Stomach smooth muscle (tissue), 2 donors: ENCODE data around the gene INPP5B.

Source experiments
- H3K27ac ChIP-seq: one replicate; pipeline ENCODE4 v1.7.0; 2013; ENCODE audit warnings: mild to moderate bottlenecking, low read length, inconsistent platforms
- H3K27me3 ChIP-seq, 2 donors: one replicate each; pipeline ENCODE4 v1.7.0; 2013; ENCODE audit warnings: low read length in 2 of 2; ENCODE audit not compliant: insufficient read depth in 2 of 2, control insufficient read depth in 1 of 2
- H3K36me3 ChIP-seq, 2 donors: one replicate each; pipeline ENCODE4 v1.7.0; 2013; ENCODE audit warnings: low read length in 2 of 2; ENCODE audit not compliant: control insufficient read depth in 2 of 2, insufficient read depth in 2 of 2
- H3K4me1 ChIP-seq: one replicate; pipeline ENCODE4 v1.7.0; 2013; ENCODE audit warnings: low read length; ENCODE audit not compliant: control insufficient read depth, insufficient read depth
- H3K4me3 ChIP-seq, 2 donors: one replicate each; pipeline ENCODE4 v1.7.0; 2013; ENCODE audit warnings: low read length in 2 of 2
- H3K9ac ChIP-seq, 2 donors: one replicate each; pipeline ENCODE4 v1.7.0; 2013; ENCODE audit warnings: low read length in 2 of 2, mild to moderate bottlenecking in 1 of 2
- H3K9me3 ChIP-seq, 2 donors: one replicate each; pipeline ENCODE4 v1.7.0; 2013; ENCODE audit warnings: low read length in 2 of 2; ENCODE audit not compliant: control insufficient read depth in 2 of 2
- donor health status: healthy.
- donor health status: Pancreatic carcinoma.

The INPP5B gene

GRCh38 chr1:37851782-37852210, 95.1 kb downstream of the INPP5B start:
- Histone ChIP-seq H3K36me3 (peaks cover 8 to 16% of the 10 kb centered on the region in 2 donors), H3K9ac (no peak overlapping the region), H3K27me3 (no peaks in the 10 kb centered on the region), H3K27ac (no peak overlapping the region), H3K4me1 (peaks cover 2% of the 10 kb centered on the region), H3K9me3 (no peaks in the 10 kb centered on the region), H3K4me3 (no peak overlapping the region)

DNA sequence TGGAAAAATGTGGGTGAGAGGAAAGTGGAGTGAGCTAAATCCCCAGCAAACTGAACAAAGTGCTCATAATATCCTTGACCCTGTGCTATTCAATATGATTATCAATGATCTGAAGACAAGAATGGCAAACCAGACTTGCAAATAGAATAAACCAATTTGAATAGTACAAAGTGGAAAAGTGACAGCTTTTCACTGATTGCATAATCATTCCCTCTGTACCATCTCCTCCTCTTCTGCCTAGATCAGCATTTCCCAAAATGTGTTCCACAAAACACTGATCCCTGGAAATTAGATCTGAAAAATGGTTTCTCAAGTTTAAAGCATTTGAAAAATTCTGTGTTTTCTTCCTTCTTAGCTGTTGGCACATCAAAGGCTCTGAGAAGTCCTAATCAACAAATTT, 95.6 kb downstream of the INPP5B start:
- Histone ChIP-seq H3K27me3 (no peaks in the 10 kb centered on the region), H3K27ac (no peak overlapping the region), H3K9me3 (no peaks in the 10 kb centered on the region), H3K9ac (no peak overlapping the region), H3K4me3 (no peak overlapping the region), H3K36me3 (peaks cover 8 to 15% of the 10 kb centered on the region in 2 donors), H3K4me1 (peaks cover 2% of the 10 kb centered on the region)

- Histone ChIP-seq H3K4me1 (no peaks in the 10 kb centered on the region), H3K36me3 (peaks cover 8 to 14% of the 10 kb centered on the region in 2 donors), H3K9ac (no peak overlapping the region), H3K27me3 (no peaks in the 10 kb centered on the region), H3K27ac (no peak overlapping the region), H3K9me3 (no peaks in the 10 kb centered on the region), H3K4me3 (no peak overlapping the region)
Measured at GRCh38 chr1:37850352-37850955, 96.4 kb downstream of the INPP5B start.

DNA sequence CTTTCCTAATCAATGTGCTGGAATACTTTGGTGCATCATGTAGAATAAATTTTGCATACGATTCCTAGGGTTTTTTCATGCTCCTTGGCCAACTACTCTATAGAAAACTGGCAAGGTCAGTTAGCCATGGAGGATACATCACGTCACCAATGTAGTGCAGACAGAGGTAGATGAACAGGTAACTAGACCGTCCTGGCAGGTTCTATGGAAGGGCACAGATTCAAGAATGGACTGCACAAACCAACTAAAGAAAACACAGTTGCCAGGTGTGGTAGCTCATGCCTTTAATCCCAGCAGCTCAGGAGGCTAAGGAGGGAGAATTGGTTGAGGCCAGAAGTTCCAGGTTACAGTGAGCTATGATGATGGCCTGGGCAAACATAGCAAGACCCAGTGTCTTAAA, 97.4 kb downstream of the INPP5B start:
- no peaks in the 10 kb centered on the region for H3K27me3 ChIP-seq
- H3K4me1 ChIP-seq: no peaks in the 10 kb centered on the region
- H3K27ac ChIP-seq: no peak overlapping the region
- H3K4me3 ChIP-seq: no peak overlapping the region
- no peak overlapping the region for H3K9ac ChIP-seq
- H3K9me3 ChIP-seq: no peaks in the 10 kb centered on the region
- H3K36me3 ChIP-seq: peaks cover 5 to 7% of the 10 kb centered on the region in 2 donors

DNA sequence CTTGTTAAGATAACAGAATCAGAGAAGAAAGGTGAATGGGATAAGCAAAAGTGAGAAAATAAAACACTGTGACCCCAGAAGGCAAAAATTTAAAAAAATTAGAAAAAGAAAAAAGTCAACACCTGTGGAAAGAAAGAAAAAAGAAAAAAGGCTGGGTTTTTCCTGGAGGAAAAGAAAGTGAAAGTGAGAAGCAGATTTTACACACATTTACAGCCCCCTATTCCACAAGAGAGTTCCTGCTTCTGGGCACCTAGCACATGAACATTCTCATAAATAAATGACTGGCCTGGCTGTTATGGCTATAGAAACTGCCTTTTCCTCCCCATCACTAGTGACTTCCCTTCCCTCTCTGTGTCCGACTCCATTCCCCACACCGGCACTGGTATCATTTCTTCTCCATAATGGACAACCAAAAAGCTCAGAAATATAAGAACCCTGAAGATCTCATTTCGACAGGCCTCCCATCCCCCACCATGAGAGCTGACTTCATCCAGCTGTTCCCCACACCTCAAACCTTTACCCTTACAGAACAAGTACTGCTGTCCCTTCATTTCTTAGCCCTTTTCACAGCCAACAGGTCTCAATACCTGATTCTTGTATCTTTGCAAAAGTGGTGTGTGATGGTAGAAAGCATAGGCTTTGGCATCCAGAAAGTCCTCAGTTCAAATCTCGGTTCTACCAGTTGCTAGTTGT, 100.1 kb downstream of the INPP5B start:
- Histone ChIP-seq H3K9me3 (no peaks in the 10 kb centered on the region), H3K9ac (no peak overlapping the region), H3K4me3 (no peak overlapping the region), H3K27me3 (no peaks in the 10 kb centered on the region), H3K4me1 (no peaks in the 10 kb centered on the region), H3K27ac (no peak overlapping the region), H3K36me3 (peaks cover 3 to 5% of the 10 kb centered on the region in 2 donors)

DNA sequence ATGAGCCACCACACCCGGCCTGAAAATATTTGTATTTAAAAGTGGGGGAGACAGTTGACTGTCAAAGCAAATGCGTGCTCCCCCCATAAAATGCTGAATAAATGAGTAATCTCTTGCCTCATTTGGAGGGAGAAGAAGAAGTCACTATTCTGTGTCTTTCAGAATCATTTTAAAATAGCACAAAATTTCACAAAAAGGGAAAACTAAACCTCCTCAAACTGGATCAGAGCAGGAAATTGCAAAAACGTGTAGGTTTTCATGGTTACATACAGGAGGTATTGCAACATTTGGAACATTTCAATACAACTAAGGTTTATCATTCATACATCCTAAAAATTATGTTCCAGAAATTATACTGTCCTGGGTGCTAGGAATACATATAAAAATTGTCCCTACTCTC, 101.1 kb downstream of the INPP5B start:
- H3K9me3 ChIP-seq: no peaks in the 10 kb centered on the region
- no peak overlapping the region for H3K9ac ChIP-seq
- no peak overlapping the region for H3K4me3 ChIP-seq
- no peaks in the 10 kb centered on the region for H3K27me3 ChIP-seq
- no peaks in the 10 kb centered on the region for H3K4me1 ChIP-seq
- H3K27ac ChIP-seq: no peak overlapping the region
- H3K36me3 ChIP-seq: peaks cover 3 to 9% of the 10 kb centered on the region in 2 donors

- H3K4me3 ChIP-seq: no peak overlapping the region
- peaks cover 3 to 9% of the 10 kb centered on the region in 2 donors for H3K36me3 ChIP-seq
- no peak overlapping the region for H3K9ac ChIP-seq
- no peaks in the 10 kb centered on the region for H3K4me1 ChIP-seq
- H3K9me3 ChIP-seq: no peaks in the 10 kb centered on the region
- H3K27me3 ChIP-seq: no peaks in the 10 kb centered on the region
- no peak overlapping the region for H3K27ac ChIP-seq
Measured at GRCh38 chr1:37845049-37845646, 101.7 kb downstream of the INPP5B start.

GRCh38 chr1:37844536-37844935, 102.3 kb downstream of the INPP5B start:
- no peaks in the 10 kb centered on the region for H3K4me1 ChIP-seq
- H3K36me3 ChIP-seq: peaks cover 7 to 13% of the 10 kb centered on the region in 2 donors
- H3K9ac ChIP-seq: no peak overlapping the region
- no peaks in the 10 kb centered on the region for H3K9me3 ChIP-seq
- H3K27me3 ChIP-seq: no peaks in the 10 kb centered on the region
- H3K4me3 ChIP-seq: no peak overlapping the region
- no peak overlapping the region for H3K27ac ChIP-seq

DNA sequence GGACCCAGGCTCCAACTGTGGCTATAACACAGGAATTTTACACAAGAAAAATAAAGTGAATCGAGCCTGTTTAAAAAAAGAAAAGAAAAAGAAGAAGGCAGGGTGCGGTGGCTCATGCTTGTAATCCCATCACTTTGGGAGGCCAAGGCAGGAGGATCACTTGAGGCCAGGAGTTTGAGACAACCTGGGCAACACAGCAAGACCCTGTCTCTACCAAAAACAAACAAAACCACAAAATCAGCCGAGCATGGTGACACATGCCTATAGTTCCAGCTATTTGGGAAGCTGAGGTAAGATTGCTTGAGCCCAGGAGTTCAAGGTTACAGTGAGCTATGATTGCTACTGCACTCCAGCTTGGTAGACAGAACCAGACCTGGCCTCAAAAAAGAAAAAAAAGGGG, 105.2 kb downstream of the INPP5B start:
- Histone ChIP-seq H3K27me3 (no peaks in the 10 kb centered on the region), H3K9ac (no peak overlapping the region), H3K4me3 (no peak overlapping the region), H3K36me3 (peaks cover 21 to 22% of the 10 kb centered on the region in 2 donors), H3K27ac (no peak overlapping the region), H3K9me3 (no peaks in the 10 kb centered on the region), H3K4me1 (no peaks in the 10 kb centered on the region)

DNA sequence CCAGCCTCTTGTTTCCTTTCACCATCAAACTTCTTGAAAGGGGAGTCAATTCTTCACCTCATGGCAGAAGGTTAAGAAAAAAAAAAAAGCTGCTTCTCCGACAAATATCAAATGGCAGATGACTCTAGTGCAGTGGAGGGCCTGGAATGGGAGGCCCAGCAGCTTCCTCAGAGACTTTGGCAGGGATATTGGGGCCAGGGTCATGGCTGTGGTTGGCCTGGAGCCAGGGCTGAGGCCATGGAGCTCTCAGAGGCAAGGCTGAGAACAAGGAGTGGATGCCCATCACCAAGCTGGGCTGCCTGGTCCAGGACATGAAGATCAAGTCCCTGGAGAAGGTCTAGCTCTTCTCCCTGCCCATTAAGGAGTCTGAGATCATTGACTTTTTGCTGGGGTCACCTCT, 106.1 kb downstream of the INPP5B start:
- Histone ChIP-seq H3K4me1 (no peaks in the 10 kb centered on the region), H3K27ac (no peak overlapping the region), H3K9me3 (no peaks in the 10 kb centered on the region), H3K36me3 (peaks cover 21 to 22% of the 10 kb centered on the region in 2 donors), H3K9ac (no peak overlapping the region), H3K4me3 (no peak overlapping the region), H3K27me3 (no peaks in the 10 kb centered on the region)

DNA sequence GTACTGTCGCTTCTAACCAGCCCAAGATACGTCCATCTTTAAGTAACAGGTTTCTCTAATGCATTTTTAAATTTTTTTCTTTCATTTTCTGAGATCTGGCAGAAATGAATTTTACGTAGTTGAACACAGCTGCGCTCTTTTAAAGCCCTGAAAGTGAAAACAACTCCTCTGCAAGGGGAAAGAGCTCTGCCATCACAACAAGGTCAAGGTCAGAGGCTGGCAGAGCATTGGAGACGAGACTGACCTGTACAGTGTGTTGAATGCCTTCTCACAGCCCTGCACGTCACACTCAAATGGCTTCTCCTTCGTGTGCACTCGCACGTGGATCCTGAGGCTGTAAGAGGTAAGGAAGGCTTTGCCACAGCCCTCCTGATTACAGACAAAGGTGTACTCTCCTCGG, 107.2 kb downstream of the INPP5B start:
- no peaks in the 10 kb centered on the region for H3K4me1 ChIP-seq
- no peaks in the 10 kb centered on the region for H3K9me3 ChIP-seq
- H3K27me3 ChIP-seq: no peaks in the 10 kb centered on the region
- no peak overlapping the region for H3K9ac ChIP-seq
- no peak overlapping the region for H3K4me3 ChIP-seq
- H3K36me3 ChIP-seq: peaks cover 30 to 31% of the 10 kb centered on the region in 2 donors
- no peak overlapping the region for H3K27ac ChIP-seq
